Fibroblast of lung (primary cell): ENCODE data around the gene HEPN1. TPM values are rescaled to one million over a fixed set of nuclear protein-coding genes. Genes with fewer than 3 reads are reported as not detected.

Experiments
- DNase-seq, 2 donors: peaks; one replicate each; pipeline versions ENCODE4 v3.0.0 to v3.0.0-alpha.2; 2010; ENCODE audit warnings: low read depth in 2 of 2
- H2AFZ ChIP-seq: 2 replicates; pipeline ENCODE4 v1.5.1; 2012; ENCODE audit warnings: low read length, control low read depth, inconsistent platforms
- H3K27ac ChIP-seq: 2 replicates; pipeline ENCODE4 v1.5.1; 2011; ENCODE audit warnings: low read length, control low read depth; ENCODE audit not compliant: insufficient read depth
- H3K27me3 ChIP-seq: 2 replicates; pipeline ENCODE4 v1.5.1; 2011; ENCODE audit warnings: mild to moderate bottlenecking, low read length; ENCODE audit not compliant: control insufficient read depth, insufficient read depth
- H3K36me3 ChIP-seq: 2 replicates; pipeline ENCODE4 v1.5.1; 2011; ENCODE audit warnings: low read length; ENCODE audit not compliant: control insufficient read depth, insufficient read depth
- H3K4me1 ChIP-seq: 2 replicates; pipeline ENCODE4 v1.5.1; 2011; ENCODE audit warnings: low read length; ENCODE audit not compliant: control insufficient read depth, insufficient read depth; ENCODE audit errors: extremely low read depth
- H3K4me2 ChIP-seq: 2 replicates; pipeline ENCODE4 v1.5.1; 2011; ENCODE audit warnings: low read length, control low read depth; ENCODE audit not compliant: insufficient read depth; ENCODE audit errors: extremely low read depth
- H3K4me3 ChIP-seq, 4 experiments: fragments of 200-600 bp in 1 of 4; sonication (generic) in 1 of 4; replicated peaks in 1 of 4; 2 replicates each; pipeline ENCODE4 v1.5.1; 2011 to 2016; ENCODE audit warnings: low read length in 4 of 4, low read depth in 3 of 4, mild to moderate bottlenecking in 3 of 4, control low read depth in 2 of 4, inconsistent platforms in 1 of 4, mixed read lengths in 1 of 4; ENCODE audit not compliant: insufficient read depth in 1 of 4; ENCODE audit errors: control extremely low read depth in 1 of 4
- H3K79me2 ChIP-seq: 2 replicates; pipeline ENCODE4 v1.5.1; 2012; ENCODE audit warnings: mild to moderate bottlenecking, low read length, inconsistent platforms; ENCODE audit not compliant: control insufficient read depth, insufficient read depth
- H3K9ac ChIP-seq: 2 replicates; pipeline ENCODE4 v1.5.1; 2011; ENCODE audit warnings: mild to moderate bottlenecking, low read length, control low read depth; ENCODE audit not compliant: insufficient read depth
- H3K9me3 ChIP-seq: 2 replicates; pipeline ENCODE4 v1.5.1; 2012; ENCODE audit warnings: low read depth, low read length; ENCODE audit not compliant: control insufficient read depth, insufficient read depth
- H4K20me1 ChIP-seq: 2 replicates; pipeline ENCODE4 v1.5.1; 2011; ENCODE audit warnings: low read length; ENCODE audit not compliant: control insufficient read depth, insufficient read depth; ENCODE audit errors: extremely low read depth
- EZH2 ChIP-seq: IDR thresholded peaks from 2 replicates; pipeline ENCODE4 v1.5.1; 2012; ENCODE audit warnings: low read length, control low read depth, mild to moderate bottlenecking; ENCODE audit errors: missing control alignments
- polyA plus RNA-seq, 2 donors: library from polyadenylated mRNA; depleted of rRNA in 1 of 2; stranded (reverse) in 1 of 2; unstranded in 1 of 2; fragments of >200 nt; gene quantifications; 2 replicates each; pipeline ENCODE4 v1.2.1, GENCODE V29; 2011 to 2012; ENCODE audit warnings: missing spikeins in 1 of 2
- total RNA-seq: library from RNA; depleted of rRNA; stranded (reverse); fragments of >200 nt; gene quantifications from 2 replicates; pipeline ENCODE4 v1.2.1, GENCODE V29; 2014
- TF ChIP-seq, protein P1 (sequence below), 2 donors: IDR thresholded peaks in 1 of 2; conservative IDR thresholded peaks in 1 of 2; 1 replicate in 1 of 2; 2 replicates in 1 of 2; pipeline ENCODE4 v1.5.1; 2011 to 2012; ENCODE audit warnings: low read length in 2 of 2, control low read depth in 1 of 2, inconsistent platforms in 1 of 2, low read depth in 1 of 2, mild to moderate bottlenecking in 1 of 2

HEPN1 gene
- total and polyA plus RNA-seq, 2 donors (not counting 1 experiment from before 2014, with no cell fraction given), result not detected

DNA sequence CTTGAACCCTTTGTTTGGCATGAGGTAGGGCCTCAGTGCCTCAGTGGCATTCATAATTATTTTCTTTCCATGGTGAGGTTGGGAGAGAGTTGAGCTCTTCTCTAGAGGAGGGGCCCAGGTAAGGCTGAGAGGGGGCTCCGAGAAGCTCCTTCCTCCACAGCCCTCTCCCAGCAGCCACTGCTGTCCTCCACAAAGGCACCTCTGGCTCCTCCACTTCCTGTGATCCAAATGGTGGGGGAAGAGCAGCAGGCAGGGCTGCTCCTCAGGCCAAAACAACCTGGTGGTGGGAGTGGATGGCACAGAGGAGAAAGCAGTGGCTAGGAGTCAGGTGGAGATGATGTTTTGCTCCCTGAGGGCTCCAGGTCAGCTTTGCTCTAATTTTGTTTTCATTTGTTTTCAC, 34.7 kb upstream of the HEPN1 start:
- no peak overlapping the region for H2AFZ ChIP-seq
- H3K4me3 ChIP-seq, result no peak overlapping the region
- H3K4me1 ChIP-seq, result peaks cover 4% of the 10 kb centered on the region
- no peaks in the 10 kb centered on the region for H4K20me1 ChIP-seq
- H3K79me2 ChIP-seq, result no peaks in the 10 kb centered on the region
- TF ChIP-seq, protein P1, sequence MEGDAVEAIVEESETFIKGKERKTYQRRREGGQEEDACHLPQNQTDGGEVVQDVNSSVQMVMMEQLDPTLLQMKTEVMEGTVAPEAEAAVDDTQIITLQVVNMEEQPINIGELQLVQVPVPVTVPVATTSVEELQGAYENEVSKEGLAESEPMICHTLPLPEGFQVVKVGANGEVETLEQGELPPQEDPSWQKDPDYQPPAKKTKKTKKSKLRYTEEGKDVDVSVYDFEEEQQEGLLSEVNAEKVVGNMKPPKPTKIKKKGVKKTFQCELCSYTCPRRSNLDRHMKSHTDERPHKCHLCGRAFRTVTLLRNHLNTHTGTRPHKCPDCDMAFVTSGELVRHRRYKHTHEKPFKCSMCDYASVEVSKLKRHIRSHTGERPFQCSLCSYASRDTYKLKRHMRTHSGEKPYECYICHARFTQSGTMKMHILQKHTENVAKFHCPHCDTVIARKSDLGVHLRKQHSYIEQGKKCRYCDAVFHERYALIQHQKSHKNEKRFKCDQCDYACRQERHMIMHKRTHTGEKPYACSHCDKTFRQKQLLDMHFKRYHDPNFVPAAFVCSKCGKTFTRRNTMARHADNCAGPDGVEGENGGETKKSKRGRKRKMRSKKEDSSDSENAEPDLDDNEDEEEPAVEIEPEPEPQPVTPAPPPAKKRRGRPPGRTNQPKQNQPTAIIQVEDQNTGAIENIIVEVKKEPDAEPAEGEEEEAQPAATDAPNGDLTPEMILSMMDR (conservative IDR thresholded peaks at IDR 0.05 in 1 of 2, IDR thresholded peaks at IDR 0.05 in 1 of 2; ENCODE audit: low read depth in 1 of 2, low read length in 2 of 2), result no peak
- TF ChIP-seq EZH2, result no peak
- no peaks in the 10 kb centered on the region for H3K36me3 ChIP-seq
- H3K9me3 ChIP-seq, result no peaks in the 10 kb centered on the region
- no peak overlapping the region for H3K4me2 ChIP-seq
- H3K27ac ChIP-seq, result no peak overlapping the region
- no peaks in the 10 kb centered on the region for H3K27me3 ChIP-seq
- H3K9ac ChIP-seq, result no peak overlapping the region
- DNase-seq, result no peak

GRCh38 chr11:124884869-124885479, 34.1 kb upstream of the HEPN1 start:
- H3K4me1 ChIP-seq, result peaks cover 4% of the 10 kb centered on the region
- DNase-seq, result no peak
- H3K4me3 ChIP-seq, result no peak overlapping the region
- H3K79me2 ChIP-seq, result no peaks in the 10 kb centered on the region
- H3K27me3 ChIP-seq, result no peaks in the 10 kb centered on the region
- no peak overlapping the region for H3K9ac ChIP-seq
- H3K4me2 ChIP-seq, result no peak overlapping the region
- no peak overlapping the region for H2AFZ ChIP-seq
- no peaks in the 10 kb centered on the region for H3K9me3 ChIP-seq
- H3K27ac ChIP-seq, result no peak overlapping the region
- no peaks in the 10 kb centered on the region for H3K36me3 ChIP-seq
- no peaks in the 10 kb centered on the region for H4K20me1 ChIP-seq
- TF ChIP-seq, protein P1 (conservative IDR thresholded peaks at IDR 0.05 in 1 of 2, IDR thresholded peaks at IDR 0.05 in 1 of 2; ENCODE audit: low read depth in 1 of 2, low read length in 2 of 2), result no peak
- no peak for TF ChIP-seq EZH2

- Histone ChIP-seq H3K79me2 (no peaks in the 10 kb centered on the region), H3K36me3 (no peaks in the 10 kb centered on the region), H3K27me3 (no peaks in the 10 kb centered on the region), H3K4me1 (peaks cover 6% of the 10 kb centered on the region), H2AFZ (no peak overlapping the region), H3K4me3 (no peak overlapping the region), H3K27ac (no peak overlapping the region), H3K9ac (no peak overlapping the region), H3K9me3 (no peaks in the 10 kb centered on the region), H3K4me2 (no peak overlapping the region), H4K20me1 (no peaks in the 10 kb centered on the region)
- no peak for DNase-seq
- TF ChIP-seq, protein P1 (conservative IDR thresholded peaks at IDR 0.05 in 1 of 2, IDR thresholded peaks at IDR 0.05 in 1 of 2; ENCODE audit: low read depth in 1 of 2, low read length in 2 of 2), result no peak
- TF ChIP-seq EZH2, result no peak
Observed at GRCh38 chr11:124886476-124886875, 32.6 kb upstream of the HEPN1 start.
